Type B pancreatic cell (in vitro differentiated cells): ENCODE results near the gene LRRC47. TPM values are rescaled to one million over a fixed set of nuclear protein-coding genes. Genes with fewer than 3 reads are reported as not detected.

Experiments used
- DNase-seq: peaks from one replicate; pipeline ENCODE4 v3.0.0; 2021; ENCODE audit warnings: mixed read lengths; ENCODE audit not compliant: unreplicated experiment; ENCODE audit errors: extremely low spot score
- H3K27ac Mint-ChIP-seq: 2 replicates; pipeline ENCODE4 v1.8.0; 2021; ENCODE audit warnings: mild to moderate bottlenecking, mixed read lengths
- H3K27me3 Mint-ChIP-seq: 2 replicates; pipeline ENCODE4 v1.8.0; 2021; ENCODE audit warnings: mixed read lengths
- H3K36me3 Mint-ChIP-seq: 2 replicates; pipeline ENCODE4 v1.8.0; 2021; ENCODE audit warnings: mixed read lengths
- H3K4me1 Mint-ChIP-seq: one replicate; pipeline ENCODE4 v1.8.0; 2021; ENCODE audit warnings: mixed read lengths; ENCODE audit not compliant: unreplicated experiment
- H3K4me3 Mint-ChIP-seq: 2 replicates; pipeline ENCODE4 v1.8.0; 2021; ENCODE audit warnings: mild to moderate bottlenecking, mixed read lengths
- H3K9me3 Mint-ChIP-seq: 2 replicates; pipeline ENCODE4 v1.8.0; 2021; ENCODE audit warnings: mixed read lengths
- total RNA-seq: library from RNA; stranded (reverse); gene quantifications from 2 replicates; pipeline ENCODE4 v1.2.1, GENCODE V29; 2021; ENCODE audit warnings: low replicate concordance
- TF ChIP-seq, protein P1 (sequence below): fragments of 200-600 bp; sonication (generic); conservative IDR thresholded peaks from 2 replicates; pipeline ENCODE4 v1.5.0; 2021; ENCODE audit warnings: antibody characterized with exemption, mild to moderate bottlenecking

Gene LRRC47
- total RNA-seq, 1 donor from 2014 or later, result 56.5 TPM

DNA sequence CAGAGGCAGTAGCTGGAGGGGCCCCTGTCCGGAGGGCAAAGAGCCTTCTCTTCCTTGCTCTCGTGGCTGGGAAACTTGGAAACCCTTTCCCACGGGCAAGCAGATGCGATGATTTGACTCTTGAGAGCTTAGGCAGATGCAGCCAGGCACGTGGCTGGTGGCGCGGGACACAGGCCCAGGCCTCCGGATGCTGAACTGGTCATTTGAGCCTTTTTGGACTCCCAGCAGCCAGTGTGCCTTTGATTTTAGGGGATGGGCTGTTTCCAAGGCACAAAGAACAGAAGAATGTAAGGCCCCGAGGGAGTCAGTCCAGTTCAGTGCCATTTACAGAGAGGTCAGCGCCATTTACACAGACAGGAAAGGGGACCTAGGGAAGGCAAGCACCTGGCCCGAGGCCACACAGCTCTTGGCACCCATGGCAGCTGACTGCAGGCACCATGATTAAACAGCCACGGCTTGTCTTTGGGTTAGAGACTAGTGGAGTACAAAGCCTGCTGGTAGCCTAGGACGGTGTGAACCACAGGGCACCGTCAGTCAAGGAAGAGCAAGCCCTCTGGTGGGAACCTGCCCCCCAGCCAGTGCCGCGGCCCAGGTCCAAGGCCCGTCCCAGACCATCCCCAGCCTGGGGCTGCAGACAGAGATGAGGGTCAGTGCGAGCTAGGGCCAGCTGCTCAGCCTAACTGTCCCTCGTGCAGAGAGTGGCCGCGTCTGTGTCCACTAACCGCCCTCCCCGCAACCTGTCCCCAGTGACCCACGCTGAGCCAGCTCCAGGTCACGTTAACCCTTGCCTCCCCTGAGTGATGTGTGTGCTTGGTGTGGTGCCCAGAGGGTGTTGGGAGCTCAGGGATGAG, 64.5 kb downstream of the LRRC47 start:
- H3K27ac Mint-ChIP-seq, result peak overlapping the region; percentile 16
- no peaks in the 10 kb centered on the region for H3K9me3 Mint-ChIP-seq
- no peak for DNase-seq
- TF ChIP-seq, protein P1, sequence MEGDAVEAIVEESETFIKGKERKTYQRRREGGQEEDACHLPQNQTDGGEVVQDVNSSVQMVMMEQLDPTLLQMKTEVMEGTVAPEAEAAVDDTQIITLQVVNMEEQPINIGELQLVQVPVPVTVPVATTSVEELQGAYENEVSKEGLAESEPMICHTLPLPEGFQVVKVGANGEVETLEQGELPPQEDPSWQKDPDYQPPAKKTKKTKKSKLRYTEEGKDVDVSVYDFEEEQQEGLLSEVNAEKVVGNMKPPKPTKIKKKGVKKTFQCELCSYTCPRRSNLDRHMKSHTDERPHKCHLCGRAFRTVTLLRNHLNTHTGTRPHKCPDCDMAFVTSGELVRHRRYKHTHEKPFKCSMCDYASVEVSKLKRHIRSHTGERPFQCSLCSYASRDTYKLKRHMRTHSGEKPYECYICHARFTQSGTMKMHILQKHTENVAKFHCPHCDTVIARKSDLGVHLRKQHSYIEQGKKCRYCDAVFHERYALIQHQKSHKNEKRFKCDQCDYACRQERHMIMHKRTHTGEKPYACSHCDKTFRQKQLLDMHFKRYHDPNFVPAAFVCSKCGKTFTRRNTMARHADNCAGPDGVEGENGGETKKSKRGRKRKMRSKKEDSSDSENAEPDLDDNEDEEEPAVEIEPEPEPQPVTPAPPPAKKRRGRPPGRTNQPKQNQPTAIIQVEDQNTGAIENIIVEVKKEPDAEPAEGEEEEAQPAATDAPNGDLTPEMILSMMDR, result no peak
- H3K36me3 Mint-ChIP-seq, result no peaks in the 10 kb centered on the region
- H3K4me1 Mint-ChIP-seq, result no peaks in the 10 kb centered on the region
- no peaks in the 10 kb centered on the region for H3K27me3 Mint-ChIP-seq
- no peak overlapping the region for H3K4me3 Mint-ChIP-seq

DNA sequence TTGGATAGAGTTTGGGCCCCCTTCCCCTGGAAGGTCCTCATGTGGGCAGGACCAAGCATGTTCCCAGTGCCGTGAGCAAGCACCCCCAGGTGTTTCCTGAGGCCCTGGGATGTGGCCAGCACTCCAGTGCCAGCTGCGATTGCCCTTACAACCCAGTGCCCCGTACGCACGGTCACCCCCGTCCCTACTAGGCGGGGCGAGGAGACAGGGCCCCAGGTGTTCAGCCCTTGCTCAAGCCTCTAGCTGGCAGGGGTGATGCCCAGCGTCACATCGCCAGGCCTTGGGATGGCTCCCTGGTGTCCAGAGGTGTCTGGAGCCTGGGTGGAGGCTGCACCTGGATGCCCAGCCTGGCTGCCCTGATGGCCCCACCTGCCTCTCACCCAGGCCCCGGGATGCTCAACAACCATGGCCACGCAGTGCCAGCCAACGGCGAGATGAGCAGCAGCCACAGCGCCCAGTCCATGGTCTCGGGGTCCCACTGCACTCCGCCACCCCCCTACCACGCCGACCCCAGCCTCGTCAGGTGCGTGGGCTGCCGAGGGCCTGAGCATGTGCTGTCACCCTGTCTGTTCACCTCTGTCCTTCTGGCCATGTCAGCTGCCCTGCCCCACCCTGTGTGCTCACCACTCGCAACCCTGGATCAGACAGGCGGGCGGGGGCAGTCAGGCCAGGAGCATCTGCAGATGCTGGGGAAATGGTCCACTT, 65.6 kb downstream of the LRRC47 start:
- DNase-seq, result no peak
- no peaks in the 10 kb centered on the region for H3K27me3 Mint-ChIP-seq
- TF ChIP-seq, protein P1, result no peak
- no peaks in the 10 kb centered on the region for H3K36me3 Mint-ChIP-seq
- no peak overlapping the region for H3K27ac Mint-ChIP-seq
- H3K4me1 Mint-ChIP-seq, result no peaks in the 10 kb centered on the region
- no peaks in the 10 kb centered on the region for H3K9me3 Mint-ChIP-seq
- no peak overlapping the region for H3K4me3 Mint-ChIP-seq

DNA sequence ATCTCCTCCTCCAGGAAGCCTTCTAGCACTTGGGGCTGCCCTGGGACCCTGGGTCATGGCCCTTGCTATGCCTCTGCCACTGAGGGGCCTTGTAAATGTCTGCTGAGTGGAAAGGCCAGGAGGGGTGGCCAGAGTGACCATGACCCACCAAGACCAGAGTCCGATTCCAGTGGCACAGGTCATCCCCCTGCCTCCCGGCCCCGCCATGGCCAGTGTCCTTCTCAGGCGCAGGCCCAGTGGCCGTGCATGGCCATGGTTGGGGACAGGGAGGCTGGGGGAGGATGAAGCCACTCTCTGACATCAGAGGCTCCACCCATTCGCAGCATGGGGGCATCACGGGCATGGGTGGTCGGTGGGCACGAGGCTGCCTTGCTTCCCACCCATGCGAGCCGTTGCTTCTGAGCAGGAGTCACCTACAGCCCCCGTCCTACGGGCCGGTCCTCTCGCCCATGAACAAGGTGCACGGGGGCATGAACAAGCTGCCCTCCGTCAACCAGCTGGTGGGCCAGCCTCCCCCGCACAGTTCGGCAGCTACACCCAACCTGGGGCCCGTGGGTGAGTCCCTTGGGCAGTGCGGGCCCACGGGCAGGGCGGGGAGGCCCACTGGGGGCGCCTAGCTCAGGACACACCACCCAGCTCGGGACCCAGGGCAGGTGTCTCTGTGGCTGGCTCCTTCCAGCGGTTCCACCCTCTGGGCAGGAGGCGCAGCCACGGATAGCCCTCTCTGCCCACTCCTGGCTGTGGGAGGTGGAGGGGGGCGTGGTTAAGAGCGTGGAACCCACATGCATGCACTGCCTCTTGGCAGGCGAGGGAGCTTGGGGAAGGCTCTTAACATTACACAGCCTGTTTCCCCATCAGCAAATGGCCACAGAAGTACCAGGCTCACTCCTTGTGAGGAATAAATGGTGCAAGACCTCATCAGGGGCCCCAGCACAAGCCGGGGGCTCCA, 66.4 kb downstream of the LRRC47 start:
- DNase-seq, result no peak
- Mint-ChIP-seq H3K4me3 (no peak overlapping the region), H3K36me3 (no peaks in the 10 kb centered on the region), H3K4me1 (no peaks in the 10 kb centered on the region), H3K27me3 (no peaks in the 10 kb centered on the region), H3K9me3 (no peaks in the 10 kb centered on the region), H3K27ac (no peak overlapping the region)
- TF ChIP-seq, protein P1, result no peak

Other genes starting within 250 kb of the LRRC47 start
- 26.7 and 61.7 TPM in 2 replicates for gene MEGF6, start 185.0 kb downstream of the LRRC47 start, total RNA-seq
- 26.6 and 56.6 TPM in 2 replicates for gene TPRG1L, start 171.5 kb downstream of the LRRC47 start, total RNA-seq
- 22.5 and 26.7 TPM in 2 replicates for gene WRAP73, start 146.4 kb downstream of the LRRC47 start, total RNA-seq
- 1.6 TPM in 2 replicates for gene TP73, start 144.0 kb downstream of the LRRC47 start, total RNA-seq
- not detected in 2 replicates for gene CCDC27, start 44.0 kb downstream of the LRRC47 start, total RNA-seq
- gene SMIM1, start 23.7 kb downstream of the LRRC47 start, total RNA-seq, result 10.8 and 15.1 TPM in 2 replicates
- gene CEP104, start 60.7 kb upstream of the LRRC47 start, total RNA-seq, result 41.9 and 42.3 TPM in 2 replicates
- 6.8 and 10.6 TPM in 2 replicates for gene DFFB, start 61.0 kb upstream of the LRRC47 start, total RNA-seq
- gene C1orf174, start 103.8 kb upstream of the LRRC47 start, total RNA-seq, result 24.7 and 31.4 TPM in 2 replicates